Right hindlimb (tissue), 1 donor: ENCODE measurements around the gene LEFTY2.
"Not testable (repeated sequence)": the region's sequence is repeated elsewhere in the genome, so short reads cannot be mapped to it uniquely, and the experiment has no call there.

Experiments
- DNase-seq: peaks from one replicate; pipeline ENCODE4 v3.0.0-alpha.2; 2018

The LEFTY2 gene, protein sequence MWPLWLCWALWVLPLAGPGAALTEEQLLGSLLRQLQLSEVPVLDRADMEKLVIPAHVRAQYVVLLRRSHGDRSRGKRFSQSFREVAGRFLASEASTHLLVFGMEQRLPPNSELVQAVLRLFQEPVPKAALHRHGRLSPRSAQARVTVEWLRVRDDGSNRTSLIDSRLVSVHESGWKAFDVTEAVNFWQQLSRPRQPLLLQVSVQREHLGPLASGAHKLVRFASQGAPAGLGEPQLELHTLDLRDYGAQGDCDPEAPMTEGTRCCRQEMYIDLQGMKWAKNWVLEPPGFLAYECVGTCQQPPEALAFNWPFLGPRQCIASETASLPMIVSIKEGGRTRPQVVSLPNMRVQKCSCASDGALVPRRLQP

DNA sequence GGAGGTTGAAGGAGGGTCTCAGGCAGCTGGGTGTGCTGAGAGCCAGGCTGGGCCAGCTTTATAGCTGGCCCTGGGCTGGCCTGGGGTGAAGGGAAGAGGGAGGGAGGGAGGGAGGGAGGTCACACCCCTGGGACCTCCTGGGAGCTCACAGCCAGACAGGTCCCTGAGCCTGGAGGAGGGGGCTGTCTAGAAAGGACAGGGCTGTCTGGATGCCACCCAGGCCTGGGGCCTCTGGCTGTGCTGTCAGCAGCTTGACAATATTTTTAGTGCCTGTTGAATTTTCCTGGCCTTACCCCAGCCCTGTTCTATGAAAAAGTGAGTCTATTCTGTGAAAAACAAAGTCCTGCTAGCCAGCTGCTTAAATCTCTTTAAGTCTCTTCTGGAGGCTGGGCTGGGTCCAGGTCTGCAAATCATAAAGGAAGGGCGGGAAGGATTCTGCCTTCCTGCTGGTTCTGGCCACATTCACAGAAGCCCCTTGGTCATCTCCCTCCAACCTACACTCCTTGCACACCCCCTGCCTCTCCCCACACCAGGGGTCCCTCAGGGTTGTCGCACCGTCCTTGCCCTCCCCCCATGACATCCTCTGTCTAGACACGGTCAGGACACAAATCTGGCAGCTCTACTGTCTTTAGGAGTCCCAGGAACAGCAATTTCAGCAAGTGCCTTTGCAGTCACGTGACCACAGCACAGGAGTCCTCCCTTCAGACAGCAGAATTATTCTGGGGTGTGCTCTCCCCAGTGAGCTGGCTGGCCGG, at the start of gene LEFTY2:
LEFTY2 (minus strand) TSS at position 34 of the 755 bp plus-strand sequence. CDS start 80 bp downstream, outside the sequence.
- peak; percentile 78 for DNase-seq

DNA sequence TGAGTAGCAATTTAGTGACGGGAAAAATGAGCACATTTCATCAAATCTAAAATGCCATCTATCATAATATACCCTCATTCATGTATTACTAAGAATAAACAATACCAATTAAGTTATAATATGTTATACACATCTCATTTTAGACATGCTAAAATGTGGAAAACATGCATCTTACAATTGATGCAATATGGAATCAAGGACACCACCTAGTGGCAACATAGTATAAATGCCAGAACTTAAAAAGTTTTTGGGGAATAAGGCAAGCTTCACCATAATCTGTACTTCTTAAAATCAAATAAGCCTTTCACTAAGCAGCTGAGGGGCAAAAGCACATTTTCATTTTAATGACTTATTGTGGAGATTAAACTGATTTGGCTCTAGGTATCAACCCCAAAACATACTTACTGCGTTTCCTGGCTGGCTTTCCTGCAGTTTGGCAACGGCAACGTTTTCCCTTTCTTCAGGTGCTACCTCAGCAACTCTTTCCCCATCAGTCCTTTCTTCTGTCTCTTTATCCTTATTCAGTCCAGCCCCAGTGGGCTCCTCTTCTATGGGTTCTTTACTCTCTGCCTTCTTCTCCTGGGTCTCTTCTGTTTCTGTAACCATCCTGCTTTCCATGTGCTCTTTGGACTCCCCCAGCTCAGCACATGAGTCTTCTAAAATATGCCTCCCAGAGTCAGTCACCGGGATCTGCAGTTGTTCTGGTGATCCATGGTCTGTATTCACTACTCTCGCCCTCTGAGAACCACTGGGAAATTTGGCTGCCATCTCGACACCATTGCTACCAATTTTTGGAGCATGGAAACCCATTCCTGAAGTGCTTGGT, 46.7 kb upstream of the LEFTY2 start:
- DNase-seq = no peak

DNA sequence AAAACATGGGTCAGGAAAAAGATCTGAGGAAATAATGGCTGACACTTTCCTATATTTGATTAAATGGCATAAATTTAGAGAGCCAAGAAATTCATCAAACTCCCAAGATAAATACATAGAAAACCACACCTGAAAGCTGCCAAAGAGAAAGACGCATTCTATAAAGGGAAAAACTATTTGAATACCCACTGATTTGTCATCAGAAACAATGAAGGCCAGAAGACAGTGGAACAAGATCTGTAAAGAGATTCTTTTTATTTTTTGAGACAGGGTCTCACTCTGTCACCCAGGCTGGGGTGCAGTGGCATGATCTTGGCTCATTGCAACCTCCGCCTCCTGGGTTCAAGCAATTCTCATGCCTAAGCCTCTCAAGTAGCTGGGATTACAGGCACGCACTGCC, 40.7 kb upstream of the LEFTY2 start:
- DNase-seq = no peak

DNA sequence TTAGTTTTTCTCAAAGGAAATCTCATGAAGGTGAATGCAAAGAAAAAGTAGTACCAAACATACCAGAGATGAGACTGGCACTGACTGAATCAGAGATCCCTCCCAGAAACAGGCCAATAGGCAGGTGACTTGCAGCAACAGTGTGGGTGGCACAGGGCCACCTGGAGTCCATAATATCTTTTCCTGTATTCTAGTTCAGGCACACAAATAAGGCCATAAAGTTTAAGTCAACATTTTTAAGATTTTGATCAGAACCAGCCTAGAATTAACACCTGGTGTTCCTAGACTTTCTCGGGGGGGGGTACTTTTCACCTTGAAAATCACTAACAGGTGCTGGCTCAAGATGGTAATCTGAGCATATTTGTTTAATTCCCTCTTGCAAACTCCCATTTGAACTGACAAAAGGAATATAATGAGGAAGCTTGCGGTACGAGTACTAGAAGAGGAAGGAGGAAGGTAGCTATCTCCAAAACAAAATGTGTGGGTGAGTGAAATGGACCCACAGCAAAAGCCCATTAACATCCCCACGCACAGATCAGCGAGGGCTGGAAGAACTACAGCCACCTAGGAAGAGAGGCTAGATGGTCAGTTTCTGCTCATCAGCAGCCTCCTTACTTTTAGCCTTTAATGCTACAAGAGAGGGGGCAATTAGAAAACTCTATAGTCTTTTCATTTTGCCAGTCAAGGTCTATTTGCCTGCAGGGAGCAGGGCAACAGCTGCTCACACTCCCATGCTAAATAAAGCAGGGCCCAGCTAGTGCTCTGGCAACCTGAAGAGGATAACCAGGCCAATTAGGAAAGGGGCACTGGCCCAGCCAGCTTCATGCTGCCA, 39.2 kb upstream of the LEFTY2 start:
- no peak for DNase-seq

DNA sequence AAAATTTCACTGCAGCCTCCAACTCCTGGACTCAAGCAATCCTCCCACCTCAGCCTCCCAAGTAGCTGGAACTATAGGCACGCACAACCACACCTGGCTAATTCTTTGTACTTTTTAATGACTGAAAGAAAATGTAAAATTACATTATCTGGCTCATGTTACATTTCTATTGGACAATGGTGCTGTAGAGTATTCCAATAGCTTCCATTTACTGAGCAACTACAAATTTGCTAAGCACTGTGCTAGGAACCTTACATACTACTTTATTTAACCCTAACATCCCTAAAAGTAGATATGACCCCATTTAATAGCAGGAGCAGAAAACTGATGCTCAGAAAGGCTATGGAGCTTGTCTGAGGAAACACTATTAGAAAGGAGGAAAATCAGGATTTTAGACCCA, 38.4 kb upstream of the LEFTY2 start:
- no peak for DNase-seq

DNA sequence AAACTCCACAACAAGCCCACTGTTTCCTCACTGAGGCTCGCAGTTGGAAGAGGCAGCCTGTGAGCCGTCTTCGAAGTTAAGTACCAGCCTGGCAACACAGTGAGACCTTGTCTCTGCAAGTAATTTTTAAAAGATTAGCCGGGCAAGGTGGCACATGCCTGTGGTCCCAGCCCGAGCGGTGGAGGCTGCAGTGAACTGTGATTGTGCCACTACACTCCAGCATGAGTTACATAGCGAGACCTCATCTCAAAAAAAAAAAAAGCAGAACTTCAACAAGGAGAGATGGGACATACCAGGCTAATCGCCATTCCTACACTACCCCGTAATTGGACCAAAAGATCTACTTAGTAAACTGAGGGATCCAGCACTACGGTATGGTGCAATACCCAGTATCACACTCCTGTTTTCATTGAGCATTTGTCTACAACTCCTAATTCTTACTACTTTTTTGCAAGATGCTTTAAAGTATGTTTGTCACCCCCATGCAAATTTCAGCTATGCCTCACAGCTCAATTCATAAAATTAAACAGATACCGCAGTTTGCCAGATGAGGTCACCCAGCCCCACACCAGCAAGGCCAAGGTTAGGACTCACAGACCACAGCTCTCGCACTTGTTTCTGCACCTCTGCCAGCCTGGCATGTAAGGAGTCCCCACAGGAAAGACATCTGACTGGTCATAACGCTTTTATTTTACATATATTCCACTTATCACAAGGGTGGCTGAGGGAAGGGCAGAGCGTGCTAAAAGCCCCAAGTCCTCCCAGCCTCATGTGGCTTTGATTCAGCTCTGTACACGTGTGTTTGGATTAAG, 37.1 kb upstream of the LEFTY2 start:
- DNase-seq = no peak

DNA sequence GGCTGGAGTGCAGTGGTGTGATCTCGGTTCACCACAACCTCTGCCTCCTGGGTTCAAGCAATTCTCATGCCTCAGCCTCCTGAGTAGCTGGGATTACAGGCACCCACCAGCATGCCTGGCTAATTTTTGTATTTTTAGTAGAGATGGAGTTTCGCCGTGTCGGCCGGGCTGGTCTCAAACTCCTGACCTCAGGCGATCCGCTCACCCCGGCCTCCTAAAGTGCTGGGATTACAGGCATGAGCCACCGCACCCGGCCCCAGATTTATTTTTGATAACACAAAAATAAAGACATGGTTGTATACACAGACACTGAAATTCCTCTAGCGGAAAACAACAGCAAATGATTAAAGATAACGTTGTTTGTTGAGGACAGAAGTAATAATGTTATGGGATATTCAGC, 34.1 kb upstream of the LEFTY2 start:
- not testable (repeated sequence) for DNase-seq

DNA sequence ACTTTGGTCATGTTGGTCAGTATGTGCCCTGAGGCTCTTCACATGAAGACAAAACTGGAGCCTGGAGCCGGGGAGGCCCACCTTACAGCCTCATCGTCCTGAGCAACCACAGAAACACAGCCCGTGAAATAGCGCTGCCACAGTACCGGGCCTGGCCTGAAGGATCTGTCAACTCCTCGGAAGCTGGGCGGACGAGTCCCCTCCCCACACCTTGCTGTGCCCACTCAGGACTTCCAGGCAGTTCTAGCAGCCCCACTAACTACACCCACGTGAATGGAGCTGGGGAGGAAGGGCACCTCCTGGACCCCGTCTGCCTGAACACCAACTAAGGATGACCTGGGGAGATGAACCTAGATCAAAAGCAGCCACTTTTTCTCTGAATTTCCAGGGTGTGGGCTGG, 33.4 kb upstream of the LEFTY2 start:
- DNase-seq = no peak

DNA sequence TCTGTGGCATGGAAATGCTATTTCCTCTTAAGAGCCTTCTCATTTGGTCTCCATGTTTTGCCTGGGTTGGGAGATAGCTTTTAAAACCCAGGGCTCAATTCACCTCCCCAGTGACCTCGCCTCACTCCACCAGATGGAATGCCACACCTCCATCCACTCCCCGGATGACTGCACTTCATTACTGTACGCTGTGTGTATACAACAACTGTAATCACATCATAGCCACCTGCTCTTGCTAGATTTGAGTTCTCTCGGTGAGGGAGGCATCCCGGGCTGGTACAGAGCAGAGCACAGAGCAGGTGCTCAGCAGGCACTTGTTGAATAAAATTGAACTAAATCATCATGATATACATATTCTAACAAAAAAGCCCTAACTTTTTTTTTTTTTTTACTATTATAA, 32.1 kb upstream of the LEFTY2 start:
- DNase-seq = no peak

DNA sequence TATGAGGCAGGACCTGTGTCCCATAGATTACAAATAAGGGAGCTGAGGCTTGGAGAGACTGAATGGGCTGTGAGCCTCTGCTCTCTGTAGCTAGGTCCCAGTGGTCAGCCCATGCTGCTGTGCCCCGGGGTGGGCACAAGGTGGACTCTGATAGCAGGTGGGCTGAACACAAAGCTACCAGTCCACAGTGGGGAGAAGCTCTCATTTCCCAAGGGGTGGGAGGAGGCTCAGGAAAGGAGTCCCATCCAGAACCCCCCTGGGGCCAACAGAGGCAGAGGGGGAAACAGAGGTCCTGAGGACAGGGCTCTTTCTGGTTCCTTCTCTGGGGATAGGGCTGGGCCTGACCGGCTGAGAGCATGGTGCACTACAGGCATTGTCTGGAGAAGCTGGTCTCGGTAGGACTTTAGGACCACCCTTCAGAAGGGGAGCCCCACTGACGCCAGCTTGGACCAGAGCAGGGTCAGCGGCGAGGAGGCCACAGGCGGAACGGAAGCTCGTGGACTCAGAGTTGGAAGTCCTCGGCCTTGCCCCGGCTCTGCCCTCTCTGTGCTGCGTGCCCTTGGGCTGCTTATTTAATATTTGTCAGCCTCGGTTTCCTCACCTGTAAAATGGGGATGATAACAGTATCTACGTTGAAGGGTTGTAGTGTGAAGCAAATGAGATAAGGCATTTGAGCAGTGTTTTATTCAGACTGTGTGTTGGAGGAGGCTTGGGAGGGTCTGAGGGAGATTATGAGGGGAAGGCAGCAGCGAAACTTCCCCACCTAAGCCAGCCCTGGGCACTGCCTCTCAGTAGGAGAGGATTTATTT, 31.5 kb upstream of the LEFTY2 start:
- no peak for DNase-seq

DNA sequence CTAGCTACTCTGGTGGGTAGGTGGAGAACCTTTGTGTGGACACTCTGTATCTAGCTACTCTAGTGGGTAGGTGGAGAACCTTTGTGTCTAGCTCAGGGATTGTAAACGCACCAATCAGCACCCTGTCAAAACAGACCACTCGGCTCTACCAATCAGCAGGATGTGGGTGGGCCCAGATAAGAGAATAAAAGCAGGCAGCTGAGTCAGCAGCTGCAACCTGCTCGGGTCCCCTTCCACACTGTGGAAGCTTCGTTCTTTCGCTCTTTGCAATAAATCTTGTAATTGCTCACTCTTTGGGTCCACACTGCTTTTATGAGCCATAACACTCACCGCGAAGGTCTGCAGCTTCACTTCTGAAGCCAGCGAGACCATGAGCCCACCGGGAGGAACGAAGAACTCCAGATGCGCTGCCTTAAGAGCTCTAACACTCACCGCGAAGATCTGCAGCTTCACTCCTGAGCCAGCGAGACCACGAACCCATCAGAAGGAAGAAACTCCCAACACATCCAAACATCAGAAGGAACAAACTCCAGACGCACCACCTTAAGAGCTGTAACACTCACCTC, 29.7 kb upstream of the LEFTY2 start:
- DNase-seq = not testable (repeated sequence)

DNA sequence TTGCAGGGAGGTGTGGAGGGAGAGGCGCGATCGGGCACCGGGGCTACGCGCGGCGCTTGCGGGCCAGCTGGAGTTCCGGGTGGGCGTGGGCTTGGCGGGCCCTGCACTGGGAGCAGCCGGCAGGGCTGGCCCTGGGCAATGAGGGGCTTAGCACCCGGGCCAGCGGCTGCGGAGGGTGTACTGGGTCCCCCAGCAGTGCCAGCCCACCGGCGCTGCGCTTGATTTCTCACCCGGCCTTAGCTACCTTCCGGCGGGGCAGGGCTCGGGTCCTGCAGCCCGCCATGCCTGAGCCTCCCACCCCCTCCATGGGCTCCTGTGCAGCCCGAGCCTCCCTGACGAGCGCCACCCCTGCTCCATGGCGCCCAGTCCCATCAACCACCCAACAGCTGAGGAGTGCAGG, 28.7 kb upstream of the LEFTY2 start:
- not testable (repeated sequence) for DNase-seq

DNA sequence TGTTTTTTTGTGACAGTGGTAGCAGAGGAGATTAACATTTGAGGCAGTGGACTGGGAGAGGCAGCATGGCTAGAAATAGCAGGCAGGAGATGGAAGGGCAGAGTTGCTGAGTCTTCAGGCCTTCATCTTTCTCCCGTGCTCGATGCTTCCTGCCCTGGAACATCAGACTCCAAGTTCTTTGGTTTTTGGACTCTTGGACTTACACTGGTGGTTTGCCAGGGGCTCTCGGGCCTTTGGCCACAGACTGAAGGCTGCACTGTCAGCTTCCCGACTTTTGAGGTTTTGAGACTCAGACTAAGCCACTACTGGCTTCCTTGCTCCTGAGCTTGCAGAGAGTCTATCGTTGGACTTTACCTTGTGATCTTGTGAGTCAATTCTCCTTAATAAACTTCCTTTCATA, 24.2 kb upstream of the LEFTY2 start:
- no peak for DNase-seq

DNA sequence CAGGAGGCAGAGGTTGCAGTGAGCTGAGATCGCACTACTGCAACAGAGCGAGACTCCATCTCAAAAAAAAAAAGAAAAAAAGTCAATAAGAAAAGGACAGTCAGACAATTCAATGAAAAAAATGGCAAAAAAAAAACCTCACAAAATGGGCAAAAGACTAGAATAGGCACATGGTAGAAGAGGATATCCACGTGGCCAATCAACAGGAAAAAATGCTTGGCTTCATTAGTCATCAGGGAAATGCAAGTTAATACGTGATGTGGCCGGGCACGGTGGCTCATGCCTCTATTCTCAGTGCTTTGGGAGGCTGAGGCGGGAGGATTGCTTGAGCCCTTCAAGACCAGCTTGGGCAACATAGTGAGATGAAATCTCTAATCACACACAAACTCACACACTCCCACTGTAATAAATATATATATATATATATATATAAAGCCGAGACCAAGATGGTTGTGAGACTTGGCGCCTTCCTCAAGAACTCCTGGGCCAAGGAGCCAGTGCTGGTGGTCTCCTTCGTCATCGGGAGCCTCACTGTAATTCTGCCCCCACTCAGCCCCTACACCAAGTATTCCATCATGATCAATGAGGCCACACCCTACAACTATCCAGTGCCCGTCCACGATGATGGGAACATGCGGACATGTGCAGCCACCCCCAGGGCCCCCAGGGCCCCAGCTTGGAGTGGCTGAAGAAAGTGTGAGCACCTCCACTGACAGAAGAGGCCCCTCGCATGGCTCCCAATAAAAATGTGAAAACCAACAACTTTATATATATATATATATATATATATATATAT, 22.9 kb upstream of the LEFTY2 start:
- DNase-seq = no peak

DNA sequence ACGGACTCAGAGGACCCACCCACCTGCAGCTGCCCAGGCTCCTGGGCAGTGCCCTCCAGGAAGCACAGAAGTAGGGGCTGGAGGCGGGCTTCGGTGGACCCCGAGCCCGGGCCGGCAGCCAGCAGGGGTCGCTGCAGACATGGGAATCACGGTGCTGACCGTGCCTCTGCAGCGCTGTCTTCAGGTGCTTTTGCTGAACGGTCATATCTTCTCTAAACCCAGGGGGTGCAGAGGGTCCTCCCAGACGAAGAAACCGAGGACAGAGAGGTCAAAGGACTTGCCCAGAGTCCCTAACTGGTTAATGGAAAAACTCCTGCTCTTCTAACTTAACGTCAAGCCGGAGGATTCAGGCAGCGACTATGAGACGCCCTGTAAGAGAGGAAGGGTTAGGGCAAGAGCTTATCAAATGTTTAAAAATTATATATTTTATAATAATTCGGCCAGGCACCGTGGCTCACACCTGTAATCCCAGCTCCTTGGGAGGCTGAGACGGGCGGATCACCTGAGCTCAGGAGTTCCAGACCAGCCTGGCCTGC, 21.5 kb upstream of the LEFTY2 start:
- no peak for DNase-seq

DNA sequence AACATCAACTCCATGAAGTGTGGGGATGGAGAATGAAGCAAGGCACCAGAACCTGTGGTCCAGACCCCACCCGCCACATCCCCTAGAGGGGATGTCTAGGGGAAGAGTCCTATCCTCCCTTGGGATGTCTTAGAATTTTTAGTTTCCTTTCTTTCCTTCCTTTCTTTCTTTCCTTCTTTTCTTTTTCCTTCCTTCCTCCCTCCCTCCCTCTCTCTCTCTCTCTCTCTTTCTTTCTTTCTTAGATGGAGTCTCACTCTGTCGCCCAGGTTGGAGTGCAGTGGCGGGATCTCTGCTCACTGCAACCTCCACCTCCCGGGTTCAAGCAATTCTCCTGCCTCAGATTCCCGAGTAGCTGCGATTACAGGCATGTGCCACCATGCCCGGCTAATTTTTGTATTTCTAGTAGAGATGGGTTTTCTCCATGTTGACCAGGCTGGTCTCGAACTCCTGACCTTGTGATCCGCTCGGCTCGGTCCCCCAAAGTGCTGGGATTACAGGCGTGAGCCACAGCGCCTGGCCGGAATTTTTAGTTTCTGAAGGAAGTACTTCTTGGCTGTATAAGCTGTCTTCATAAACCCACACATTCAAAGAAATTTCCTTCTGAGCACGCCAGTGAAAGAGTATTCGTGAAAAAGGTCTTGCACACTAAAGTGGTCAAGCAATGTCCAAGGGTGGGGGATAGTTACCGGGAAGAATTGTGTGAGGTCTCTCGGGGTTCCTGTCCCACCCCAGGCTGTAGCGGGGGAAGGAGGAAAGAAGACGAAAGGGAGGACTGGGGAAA, 20.8 kb upstream of the LEFTY2 start:
- no peak for DNase-seq

DNA sequence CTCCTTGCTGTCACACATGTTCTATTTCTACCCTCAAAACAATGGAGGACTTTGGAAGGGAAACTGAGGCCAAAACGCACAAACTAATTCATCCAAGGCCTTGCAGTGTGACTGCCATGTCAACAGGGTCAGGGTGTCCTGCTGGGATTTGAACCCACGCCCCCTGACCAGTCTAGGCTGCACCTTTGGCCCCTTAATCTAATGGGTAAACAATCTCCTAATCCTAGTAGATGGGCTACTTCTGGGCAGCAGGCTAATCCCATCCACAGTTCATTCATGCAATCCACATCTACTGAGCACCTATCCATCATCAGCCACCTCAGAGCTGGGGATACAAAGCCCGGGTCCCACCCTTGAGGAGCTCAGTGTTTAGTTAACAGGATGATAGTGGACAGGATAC, 17.0 kb upstream of the LEFTY2 start:
- no peak for DNase-seq

DNA sequence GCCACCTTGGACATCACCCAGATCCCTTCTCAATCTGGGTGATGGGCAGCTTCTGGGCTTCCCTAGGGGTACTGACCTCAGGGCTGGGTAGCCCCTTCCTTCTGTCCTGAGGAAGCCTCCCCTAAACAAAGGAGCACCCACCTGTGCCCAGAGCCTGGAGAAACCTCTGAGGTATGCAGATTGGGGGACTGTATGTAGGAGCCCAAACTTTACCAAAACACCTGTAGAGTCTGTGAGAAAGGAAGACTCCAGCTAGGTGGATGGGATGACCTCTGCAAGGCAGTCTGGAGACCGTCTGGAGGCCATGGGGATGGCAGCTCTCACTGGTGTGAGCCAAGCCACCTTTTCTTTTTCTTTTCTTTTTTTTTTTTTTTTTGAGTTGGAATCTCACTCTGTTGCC, 13.7 kb upstream of the LEFTY2 start:
- DNase-seq = no peak
